Measurements from ENCODE around the gene PADI2.

DNA sequence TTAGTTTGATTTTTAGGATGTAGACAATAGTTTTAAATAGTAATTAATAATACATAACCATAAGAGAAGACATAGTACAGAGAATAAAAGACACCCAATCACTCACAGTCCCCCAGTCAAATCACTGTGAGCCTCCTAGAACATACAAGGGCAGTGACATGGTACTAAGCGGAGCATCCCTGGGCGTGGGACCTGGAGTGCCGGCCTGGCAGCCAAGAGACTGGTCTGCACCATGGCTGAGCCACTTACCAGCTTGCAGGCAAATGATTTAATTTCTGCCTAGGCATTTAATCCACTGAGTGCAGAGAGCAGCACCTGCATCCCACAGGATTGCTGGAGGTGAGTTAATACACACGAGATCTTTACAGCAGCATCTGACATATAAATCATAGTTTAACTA is 85.8 kb downstream of the PADI2 start:
- TF ChIP-seq, protein P1, sequence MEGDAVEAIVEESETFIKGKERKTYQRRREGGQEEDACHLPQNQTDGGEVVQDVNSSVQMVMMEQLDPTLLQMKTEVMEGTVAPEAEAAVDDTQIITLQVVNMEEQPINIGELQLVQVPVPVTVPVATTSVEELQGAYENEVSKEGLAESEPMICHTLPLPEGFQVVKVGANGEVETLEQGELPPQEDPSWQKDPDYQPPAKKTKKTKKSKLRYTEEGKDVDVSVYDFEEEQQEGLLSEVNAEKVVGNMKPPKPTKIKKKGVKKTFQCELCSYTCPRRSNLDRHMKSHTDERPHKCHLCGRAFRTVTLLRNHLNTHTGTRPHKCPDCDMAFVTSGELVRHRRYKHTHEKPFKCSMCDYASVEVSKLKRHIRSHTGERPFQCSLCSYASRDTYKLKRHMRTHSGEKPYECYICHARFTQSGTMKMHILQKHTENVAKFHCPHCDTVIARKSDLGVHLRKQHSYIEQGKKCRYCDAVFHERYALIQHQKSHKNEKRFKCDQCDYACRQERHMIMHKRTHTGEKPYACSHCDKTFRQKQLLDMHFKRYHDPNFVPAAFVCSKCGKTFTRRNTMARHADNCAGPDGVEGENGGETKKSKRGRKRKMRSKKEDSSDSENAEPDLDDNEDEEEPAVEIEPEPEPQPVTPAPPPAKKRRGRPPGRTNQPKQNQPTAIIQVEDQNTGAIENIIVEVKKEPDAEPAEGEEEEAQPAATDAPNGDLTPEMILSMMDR (IDR thresholded peaks at IDR 0.05) = no peak
- TF ChIP-seq POLR2A (IDR thresholded peaks at IDR 0.05) = no peak
